DND-41 (cell line): ENCODE data around the gene ANKAR.

Source experiments
- ATAC-seq: fragments of 200-7000 bp; cut with Tn5 transposase; 3 replicates; pipeline ENCODE4 v1.9.1; 2021; ENCODE audit warnings: low read depth; ENCODE audit not compliant: insufficient read depth
- DNase-seq: peaks from one replicate; pipeline ENCODE4 v3.0.0-alpha.2; 2020
- H2AFZ ChIP-seq: 2 replicates; pipeline ENCODE4 v1.6.0; 2012; ENCODE audit warnings: low read depth, low read length
- H3K27ac ChIP-seq: 2 replicates; pipeline ENCODE4 v1.5.1; 2012; ENCODE audit warnings: low read length, inconsistent platforms
- H3K27me3 ChIP-seq: fragments of 200-600 bp; sonication (generic); 2 replicates; pipeline ENCODE4 v1.6.0; 2012; ENCODE audit warnings: low read length, mild to moderate bottlenecking, inconsistent platforms; ENCODE audit not compliant: insufficient read depth, poor library complexity
- H3K36me3 ChIP-seq: 2 replicates; pipeline ENCODE4 v1.5.1; 2012; ENCODE audit warnings: low read length, inconsistent platforms; ENCODE audit not compliant: insufficient read depth
- H3K4me1 ChIP-seq: 2 replicates; pipeline ENCODE4 v1.5.1; 2012; ENCODE audit warnings: mild to moderate bottlenecking, low read length; ENCODE audit not compliant: insufficient read depth
- H3K4me2 ChIP-seq: 2 replicates; pipeline ENCODE4 v1.6.0; 2012; ENCODE audit warnings: mild to moderate bottlenecking, moderate library complexity, low read length, inconsistent platforms; ENCODE audit not compliant: insufficient read depth
- H3K4me3 ChIP-seq, 2 experiments: fragments of 200-600 bp in 1 of 2; shearing (Covaris generic) in 1 of 2; 2 replicates each; pipeline ENCODE4 v1.5.1; 2012 to 2016; ENCODE audit warnings: inconsistent platforms in 2 of 2, low read length in 2 of 2, mild to moderate bottlenecking in 2 of 2, low read depth in 1 of 2, moderate library complexity in 1 of 2
- H3K79me2 ChIP-seq: 2 replicates; pipeline ENCODE4 v1.6.0; 2012; ENCODE audit warnings: low read length, inconsistent platforms; ENCODE audit not compliant: insufficient read depth
- H3K9ac ChIP-seq: 2 replicates; pipeline ENCODE4 v1.6.0; 2012; ENCODE audit warnings: low read depth, mild to moderate bottlenecking, inconsistent platforms, low read length, moderate library complexity
- H3K9me3 ChIP-seq: 2 replicates; pipeline ENCODE4 v1.5.1; 2012; ENCODE audit warnings: low read length, moderate library complexity, mild to moderate bottlenecking, inconsistent platforms; ENCODE audit not compliant: insufficient read depth, severe bottlenecking
- H4K20me1 ChIP-seq: 2 replicates; pipeline ENCODE4 v1.6.0; 2012; ENCODE audit warnings: low read length; ENCODE audit not compliant: insufficient read depth
- EZH2 ChIP-seq: IDR thresholded peaks from 3 replicates; pipeline ENCODE4 v1.6.1; 2012; ENCODE audit warnings: borderline replicate concordance, low read depth, mild to moderate bottlenecking, moderate library complexity, low read length, inconsistent platforms; ENCODE audit not compliant: severe bottlenecking
- TF ChIP-seq, protein P1 (sequence below): IDR thresholded peaks from 2 replicates; pipeline ENCODE4 v1.5.1; 2012; ENCODE audit warnings: borderline replicate concordance, low read length, moderate library complexity, mild to moderate bottlenecking; ENCODE audit not compliant: poor library complexity, severe bottlenecking; ENCODE audit errors: extremely low read depth

Gene ANKAR

DNA sequence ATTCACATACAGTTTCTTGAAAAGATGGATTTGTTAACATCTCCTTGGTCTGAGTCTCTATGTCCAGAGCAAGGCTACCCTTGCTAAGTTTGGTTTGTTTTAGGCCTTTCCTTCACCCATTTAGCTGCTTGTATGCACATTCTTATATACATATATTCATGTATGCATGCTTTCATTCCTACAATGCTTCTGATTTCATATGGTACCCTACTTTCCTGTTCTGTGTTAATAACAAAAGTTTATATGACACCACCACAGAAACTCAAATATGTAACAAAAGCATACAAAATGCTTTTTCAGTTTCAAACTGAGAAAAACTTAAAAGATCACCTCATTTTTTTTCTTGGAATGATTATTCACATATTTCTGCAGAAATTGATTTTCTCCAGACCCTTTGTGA, 48.7 kb downstream of the ANKAR start:
- no peaks in the 10 kb centered on the region for H3K27me3 ChIP-seq
- H2AFZ ChIP-seq: no peak overlapping the region
- no peaks in the 10 kb centered on the region for H3K9me3 ChIP-seq
- H3K36me3 ChIP-seq: no peaks in the 10 kb centered on the region
- TF ChIP-seq, protein P1, sequence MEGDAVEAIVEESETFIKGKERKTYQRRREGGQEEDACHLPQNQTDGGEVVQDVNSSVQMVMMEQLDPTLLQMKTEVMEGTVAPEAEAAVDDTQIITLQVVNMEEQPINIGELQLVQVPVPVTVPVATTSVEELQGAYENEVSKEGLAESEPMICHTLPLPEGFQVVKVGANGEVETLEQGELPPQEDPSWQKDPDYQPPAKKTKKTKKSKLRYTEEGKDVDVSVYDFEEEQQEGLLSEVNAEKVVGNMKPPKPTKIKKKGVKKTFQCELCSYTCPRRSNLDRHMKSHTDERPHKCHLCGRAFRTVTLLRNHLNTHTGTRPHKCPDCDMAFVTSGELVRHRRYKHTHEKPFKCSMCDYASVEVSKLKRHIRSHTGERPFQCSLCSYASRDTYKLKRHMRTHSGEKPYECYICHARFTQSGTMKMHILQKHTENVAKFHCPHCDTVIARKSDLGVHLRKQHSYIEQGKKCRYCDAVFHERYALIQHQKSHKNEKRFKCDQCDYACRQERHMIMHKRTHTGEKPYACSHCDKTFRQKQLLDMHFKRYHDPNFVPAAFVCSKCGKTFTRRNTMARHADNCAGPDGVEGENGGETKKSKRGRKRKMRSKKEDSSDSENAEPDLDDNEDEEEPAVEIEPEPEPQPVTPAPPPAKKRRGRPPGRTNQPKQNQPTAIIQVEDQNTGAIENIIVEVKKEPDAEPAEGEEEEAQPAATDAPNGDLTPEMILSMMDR: no peak
- no peak for TF ChIP-seq EZH2
- no peak overlapping the region for H3K4me3 ChIP-seq
- H3K4me2 ChIP-seq: no peak overlapping the region
- no peak overlapping the region for H3K27ac ChIP-seq
- no peaks in the 10 kb centered on the region for H4K20me1 ChIP-seq
- no peaks in the 10 kb centered on the region for H3K79me2 ChIP-seq
- H3K9ac ChIP-seq: no peak overlapping the region
- ATAC-seq (no peak), DNase-seq (no peak)
- no peaks in the 10 kb centered on the region for H3K4me1 ChIP-seq
